Mesenchymal stem cell (in vitro differentiated cells and primary cell): Measurements from ENCODE around the gene TBRG1.

ENCODE experiments used
- DNase-seq: peaks from one replicate; pipeline ENCODE4 v3.0.0-alpha.2; 2013
- H2AFZ ChIP-seq: one replicate; pipeline ENCODE4 v1.6.1; 2013; ENCODE audit warnings: low read depth, mild to moderate bottlenecking, control low read depth, inconsistent platforms, low read length, moderate library complexity
- H2AK5ac ChIP-seq: 2 replicates; pipeline ENCODE4 v1.6.1; 2013; ENCODE audit warnings: low read length, moderate library complexity, mild to moderate bottlenecking, inconsistent platforms; ENCODE audit not compliant: severe bottlenecking
- H2BK120ac ChIP-seq: one replicate; pipeline ENCODE4 v1.6.1; 2013; ENCODE audit warnings: low read depth, mild to moderate bottlenecking, inconsistent platforms, low read length, moderate library complexity
- H2BK12ac ChIP-seq, 2 experiments: one replicate each; pipeline ENCODE4 v1.6.1; 2013; ENCODE audit warnings: inconsistent platforms in 2 of 2, low read length in 2 of 2, mild to moderate bottlenecking in 2 of 2, moderate library complexity in 2 of 2, control low read depth in 1 of 2
- H2BK15ac ChIP-seq: one replicate; pipeline ENCODE4 v1.6.1; 2013; ENCODE audit warnings: mild to moderate bottlenecking, low read depth, inconsistent platforms; ENCODE audit not compliant: poor library complexity, severe bottlenecking
- H2BK5ac ChIP-seq: 2 replicates; pipeline ENCODE4 v1.6.1; 2013; ENCODE audit warnings: low read depth, mild to moderate bottlenecking, low read length, control low read depth, inconsistent platforms; ENCODE audit not compliant: poor library complexity, severe bottlenecking
- H3K14ac ChIP-seq, 2 experiments: one replicate each; pipeline ENCODE4 v1.6.1; 2013; ENCODE audit warnings: inconsistent platforms in 2 of 2, low read length in 2 of 2, control low read depth in 1 of 2, mild to moderate bottlenecking in 1 of 2, moderate library complexity in 1 of 2
- H3K18ac ChIP-seq, 2 experiments: one replicate each; pipeline ENCODE4 v1.6.1; 2013; ENCODE audit warnings: inconsistent platforms in 2 of 2, low read length in 2 of 2, control low read depth in 1 of 2, low read depth in 1 of 2, mild to moderate bottlenecking in 1 of 2
- H3K23ac ChIP-seq, 2 experiments: one replicate each; pipeline ENCODE4 v1.6.1; 2013; ENCODE audit warnings: inconsistent platforms in 2 of 2, low read length in 2 of 2, mild to moderate bottlenecking in 2 of 2, moderate library complexity in 2 of 2, control low read depth in 1 of 2
- H3K27ac ChIP-seq: 2 replicates; pipeline ENCODE4 v1.5.1; 2013; ENCODE audit warnings: mild to moderate bottlenecking, moderate library complexity, low read length, control low read depth, inconsistent platforms; ENCODE audit not compliant: poor library complexity, severe bottlenecking
- H3K27me3 ChIP-seq, 2 experiments: 2 replicates each; pipeline versions ENCODE4 v1.6.1 to v1.7.0; 2013; ENCODE audit warnings: low read length in 2 of 2, mild to moderate bottlenecking in 2 of 2, moderate library complexity in 2 of 2, control low read depth in 1 of 2, inconsistent platforms in 1 of 2; ENCODE audit not compliant: control insufficient read depth in 1 of 2, insufficient read depth in 1 of 2
- H3K36me3 ChIP-seq, 2 experiments: 2 replicates each; pipeline versions ENCODE4 v1.6.1 to v1.7.0; 2013; ENCODE audit warnings: low read length in 2 of 2, control low read depth in 1 of 2, inconsistent platforms in 1 of 2, low read depth in 1 of 2, mild to moderate bottlenecking in 1 of 2; ENCODE audit not compliant: insufficient read depth in 2 of 2, control insufficient read depth in 1 of 2
- H3K4ac ChIP-seq, 2 experiments: one replicate each; pipeline ENCODE4 v1.6.1; 2013; ENCODE audit warnings: inconsistent platforms in 2 of 2, low read length in 2 of 2, mild to moderate bottlenecking in 2 of 2, moderate library complexity in 2 of 2, control low read depth in 1 of 2, low read depth in 1 of 2
- H3K4me1 ChIP-seq: 2 replicates; pipeline ENCODE4 v1.6.1; 2013; ENCODE audit warnings: low read depth, low read length, control low read depth; ENCODE audit not compliant: control insufficient read depth, insufficient read depth
- H3K4me2 ChIP-seq: 2 replicates; pipeline ENCODE4 v1.6.1; 2013; ENCODE audit warnings: low read length, mild to moderate bottlenecking, inconsistent platforms; ENCODE audit not compliant: poor library complexity, severe bottlenecking
- H3K4me3 ChIP-seq, 2 experiments: 2 replicates each; pipeline versions ENCODE4 v1.5.1 to v1.7.0; 2013; ENCODE audit warnings: low read length in 2 of 2, mild to moderate bottlenecking in 2 of 2, control low read depth in 1 of 2, low read depth in 1 of 2; ENCODE audit not compliant: insufficient read depth in 1 of 2
- H3K79me1 ChIP-seq: replicated peaks from 2 replicates; pipeline ENCODE4 v1.6.1; 2013; ENCODE audit warnings: mild to moderate bottlenecking, control low read depth, low read length, inconsistent platforms; ENCODE audit not compliant: poor library complexity, severe bottlenecking
- H3K9ac ChIP-seq: 2 replicates; pipeline ENCODE4 v1.7.0; 2013; ENCODE audit warnings: mild to moderate bottlenecking, low read length, moderate library complexity
- H3K9me3 ChIP-seq: 2 replicates; pipeline ENCODE4 v1.7.0; 2013; ENCODE audit warnings: mild to moderate bottlenecking, low read length; ENCODE audit not compliant: control insufficient read depth
- H4K8ac ChIP-seq: one replicate; pipeline ENCODE4 v1.6.1; 2013; ENCODE audit warnings: inconsistent platforms, mild to moderate bottlenecking, low read length, moderate library complexity
- H4K91ac ChIP-seq: one replicate; pipeline ENCODE4 v1.6.1; 2013; ENCODE audit warnings: mild to moderate bottlenecking, low read length, inconsistent platforms
- WGBS: methylation state at CpG from one replicate; pipeline ENCODE4 v1.1.7; 2013; ENCODE audit warnings: mixed read lengths; 5-methylcytosine and 5-hydroxymethylcytosine counted together

Gene TBRG1

GRCh38 chr11:124586238-124586860 lies 36.3 kb upstream of the TBRG1 start:
- H2AK5ac ChIP-seq, result no peak overlapping the region
- peaks cover 9 to 12% of the 10 kb centered on the region in 2 experiments for H3K27me3 ChIP-seq
- no peak overlapping the region for H2BK120ac ChIP-seq
- H2BK12ac ChIP-seq, result no peak overlapping the region
- H2BK15ac ChIP-seq, result no peak overlapping the region
- no peak overlapping the region for H4K8ac ChIP-seq
- H3K9ac ChIP-seq, result no peak overlapping the region
- no peak overlapping the region for H3K4me3 ChIP-seq
- peak; percentile 64 for DNase-seq
- no peaks in the 10 kb centered on the region for H3K9me3 ChIP-seq
- H3K4me1 ChIP-seq, result no peaks in the 10 kb centered on the region
- 0% methylated on average over 1 of the region's 3 CpGs for WGBS
- H3K27ac ChIP-seq, result no peak overlapping the region
- no peak overlapping the region for H2AFZ ChIP-seq
- no peak overlapping the region for H3K4me2 ChIP-seq
- no peak overlapping the region for H3K23ac ChIP-seq
- no peak overlapping the region for H2BK5ac ChIP-seq
- H3K14ac ChIP-seq, result no peak overlapping the region
- no peaks in the 10 kb centered on the region for H3K36me3 ChIP-seq
- no peak overlapping the region for H3K18ac ChIP-seq
- no peaks in the 10 kb centered on the region for H3K79me1 ChIP-seq
- no peak overlapping the region for H3K4ac ChIP-seq
- no peak overlapping the region for H4K91ac ChIP-seq

- Histone ChIP-seq H3K79me1 (no peaks in the 10 kb centered on the region), H2BK15ac (no peak overlapping the region), H3K23ac (no peak overlapping the region), H3K4ac (no peak overlapping the region), H3K9ac (no peak overlapping the region), H2BK5ac (no peak overlapping the region), H3K18ac (no peak overlapping the region), H3K9me3 (no peaks in the 10 kb centered on the region), H2AK5ac (no peak overlapping the region), H2AFZ (no peak overlapping the region), H3K4me1 (no peaks in the 10 kb centered on the region), H3K4me2 (no peak overlapping the region), H4K8ac (no peak overlapping the region), H3K27ac (no peak overlapping the region), H2BK12ac (no peak overlapping the region), H3K36me3 (no peaks in the 10 kb centered on the region), H4K91ac (no peak overlapping the region), H3K27me3 (peaks cover 0 to 4% of the 10 kb centered on the region in 2 experiments), H3K4me3 (no peak overlapping the region), H3K14ac (no peak overlapping the region), H2BK120ac (no peak overlapping the region)
- WGBS, result 77% methylated on average over 2 of the region's 2 CpGs
- no peak for DNase-seq
These were observed 31.2 kb upstream of the TBRG1 start for GRCh38 chr11:124591430-124591829.

GRCh38 chr11:124592627-124593026 lies 30.0 kb upstream of the TBRG1 start:
- H3K27me3 ChIP-seq, result peaks cover 0 to 4% of the 10 kb centered on the region in 2 experiments
- H3K18ac ChIP-seq, result no peak overlapping the region
- H2BK15ac ChIP-seq, result no peak overlapping the region
- H4K8ac ChIP-seq, result no peak overlapping the region
- H3K14ac ChIP-seq, result no peak overlapping the region
- no peak overlapping the region for H3K4me3 ChIP-seq
- no peak overlapping the region for H3K4me2 ChIP-seq
- no peak overlapping the region for H2AFZ ChIP-seq
- H3K23ac ChIP-seq, result no peak overlapping the region
- H2AK5ac ChIP-seq, result no peak overlapping the region
- no peak overlapping the region for H4K91ac ChIP-seq
- H3K27ac ChIP-seq, result no peak overlapping the region
- no peaks in the 10 kb centered on the region for H3K9me3 ChIP-seq
- WGBS, result 76% methylated on average over 4 of the region's 6 CpGs
- no peaks in the 10 kb centered on the region for H3K4me1 ChIP-seq
- H2BK120ac ChIP-seq, result no peak overlapping the region
- no peak for DNase-seq
- no peak overlapping the region for H3K9ac ChIP-seq
- H2BK5ac ChIP-seq, result no peak overlapping the region
- no peaks in the 10 kb centered on the region for H3K79me1 ChIP-seq
- no peaks in the 10 kb centered on the region for H3K36me3 ChIP-seq
- H3K4ac ChIP-seq, result no peak overlapping the region
- H2BK12ac ChIP-seq, result no peak overlapping the region

- H2AFZ ChIP-seq, result no peak overlapping the region
- 91% methylated on average over 3 of the region's 3 CpGs for WGBS
- no peaks in the 10 kb centered on the region for H3K36me3 ChIP-seq
- no peak overlapping the region for H4K8ac ChIP-seq
- H2BK12ac ChIP-seq, result no peak overlapping the region
- H3K4me2 ChIP-seq, result no peak overlapping the region
- H3K27me3 ChIP-seq, result no peaks in the 10 kb centered on the region
- H2AK5ac ChIP-seq, result no peak overlapping the region
- no peak overlapping the region for H3K18ac ChIP-seq
- no peak overlapping the region for H3K9ac ChIP-seq
- no peak overlapping the region for H4K91ac ChIP-seq
- no peaks in the 10 kb centered on the region for H3K9me3 ChIP-seq
- H2BK15ac ChIP-seq, result no peak overlapping the region
- H2BK5ac ChIP-seq, result no peak overlapping the region
- H3K27ac ChIP-seq, result no peak overlapping the region
- no peak overlapping the region for H3K23ac ChIP-seq
- no peak overlapping the region for H3K4ac ChIP-seq
- H3K4me3 ChIP-seq, result no peak overlapping the region
- no peak overlapping the region for H3K14ac ChIP-seq
- H3K4me1 ChIP-seq, result no peaks in the 10 kb centered on the region
- H2BK120ac ChIP-seq, result no peak overlapping the region
- H3K79me1 ChIP-seq, result no peaks in the 10 kb centered on the region
- DNase-seq, result no peak
These were observed 27.4 kb upstream of the TBRG1 start for GRCh38 chr11:124595302-124595701.
